OCI-LY7 (cell line): ENCODE data around the gene CTSH.

Experiments
- EZH2phosphoT487 ChIP-seq: fragments of 200-600 bp; sonication (generic); IDR thresholded peaks from 2 replicates; pipeline ENCODE4 v1.6.1; 2018; ENCODE audit warnings: low read depth, borderline replicate concordance, mild to moderate bottlenecking, mixed run types, antibody characterized with exemption, low read length, moderate library complexity, mixed read lengths
- TF ChIP-seq, protein P1 (sequence below): fragments of 200-600 bp; sonication (generic); conservative IDR thresholded peaks from 2 replicates; pipeline ENCODE4 v1.5.1; 2014; ENCODE audit warnings: mild to moderate bottlenecking, antibody characterized with exemption, low read length, moderate library complexity, mixed read lengths

DNA sequence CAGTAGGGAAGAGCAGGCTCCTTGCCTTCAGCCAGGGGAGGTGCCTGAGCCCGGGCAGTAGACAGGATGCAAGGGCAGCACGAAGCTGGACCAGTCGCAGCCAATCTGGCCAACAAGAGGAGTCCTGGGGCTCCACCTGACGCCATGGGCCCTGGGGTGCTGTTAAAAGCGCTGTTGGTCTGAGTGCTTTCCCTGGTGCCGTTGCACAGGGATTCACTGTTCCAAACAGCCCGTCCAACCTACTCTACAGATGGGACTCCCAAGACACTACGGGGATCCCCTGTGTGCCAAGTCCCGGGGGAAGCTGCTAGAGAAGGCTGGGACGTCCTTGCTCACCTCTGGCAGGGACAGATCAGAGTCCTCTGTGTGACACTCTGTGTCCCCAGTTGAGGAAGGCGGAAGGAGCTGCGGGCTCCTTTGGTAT, 632 bp downstream of the CTSH start:
- TF ChIP-seq, protein P1, sequence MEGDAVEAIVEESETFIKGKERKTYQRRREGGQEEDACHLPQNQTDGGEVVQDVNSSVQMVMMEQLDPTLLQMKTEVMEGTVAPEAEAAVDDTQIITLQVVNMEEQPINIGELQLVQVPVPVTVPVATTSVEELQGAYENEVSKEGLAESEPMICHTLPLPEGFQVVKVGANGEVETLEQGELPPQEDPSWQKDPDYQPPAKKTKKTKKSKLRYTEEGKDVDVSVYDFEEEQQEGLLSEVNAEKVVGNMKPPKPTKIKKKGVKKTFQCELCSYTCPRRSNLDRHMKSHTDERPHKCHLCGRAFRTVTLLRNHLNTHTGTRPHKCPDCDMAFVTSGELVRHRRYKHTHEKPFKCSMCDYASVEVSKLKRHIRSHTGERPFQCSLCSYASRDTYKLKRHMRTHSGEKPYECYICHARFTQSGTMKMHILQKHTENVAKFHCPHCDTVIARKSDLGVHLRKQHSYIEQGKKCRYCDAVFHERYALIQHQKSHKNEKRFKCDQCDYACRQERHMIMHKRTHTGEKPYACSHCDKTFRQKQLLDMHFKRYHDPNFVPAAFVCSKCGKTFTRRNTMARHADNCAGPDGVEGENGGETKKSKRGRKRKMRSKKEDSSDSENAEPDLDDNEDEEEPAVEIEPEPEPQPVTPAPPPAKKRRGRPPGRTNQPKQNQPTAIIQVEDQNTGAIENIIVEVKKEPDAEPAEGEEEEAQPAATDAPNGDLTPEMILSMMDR = no peak
- TF ChIP-seq EZH2phosphoT487 = no peak
